Subcutaneous adipose tissue (tissue), 4 donors: ENCODE results near the gene DSEL. TPM values are rescaled to one million over a fixed set of nuclear protein-coding genes. Genes with fewer than 3 reads are reported as not detected.

Source experiments
- total RNA-seq, 4 donors: library from RNA; depleted of rRNA; stranded (reverse); fragments of >200 nt; gene quantifications; one replicate each; pipeline ENCODE4 v1.1.0, GENCODE V29; 2016
- TF ChIP-seq, protein P1 (sequence below): fragments of 450-650 bp; IDR thresholded peaks from one replicate; pipeline ENCODE4 v1.5.1; 2016; ENCODE audit warnings: low read depth, mild to moderate bottlenecking, control low read depth, antibody characterized with exemption, moderate library complexity

The DSEL gene
- total RNA-seq, 4 donors from 2014 or later: 20.7 to 33.5 (median 29.2) TPM

DNA sequence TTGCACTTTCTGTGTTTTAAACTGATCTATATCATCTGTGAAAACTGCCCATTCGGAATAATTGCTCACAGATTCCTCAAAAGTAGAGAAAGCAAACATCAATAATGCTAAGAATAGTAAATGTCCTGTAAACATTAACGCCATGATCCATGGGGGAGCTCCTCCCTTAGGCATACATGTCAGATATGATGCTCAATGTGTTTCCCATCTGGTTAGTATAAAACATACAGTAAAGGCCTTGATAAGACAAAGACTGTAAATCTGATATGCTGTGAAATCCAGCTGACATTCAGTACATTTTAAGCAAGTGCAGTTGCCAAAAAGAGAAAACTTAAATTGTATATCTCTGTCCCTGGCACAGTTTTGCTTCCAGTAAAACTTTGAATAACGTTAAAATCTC lies 2.1 kb downstream of the DSEL start:
- TF ChIP-seq, protein P1, sequence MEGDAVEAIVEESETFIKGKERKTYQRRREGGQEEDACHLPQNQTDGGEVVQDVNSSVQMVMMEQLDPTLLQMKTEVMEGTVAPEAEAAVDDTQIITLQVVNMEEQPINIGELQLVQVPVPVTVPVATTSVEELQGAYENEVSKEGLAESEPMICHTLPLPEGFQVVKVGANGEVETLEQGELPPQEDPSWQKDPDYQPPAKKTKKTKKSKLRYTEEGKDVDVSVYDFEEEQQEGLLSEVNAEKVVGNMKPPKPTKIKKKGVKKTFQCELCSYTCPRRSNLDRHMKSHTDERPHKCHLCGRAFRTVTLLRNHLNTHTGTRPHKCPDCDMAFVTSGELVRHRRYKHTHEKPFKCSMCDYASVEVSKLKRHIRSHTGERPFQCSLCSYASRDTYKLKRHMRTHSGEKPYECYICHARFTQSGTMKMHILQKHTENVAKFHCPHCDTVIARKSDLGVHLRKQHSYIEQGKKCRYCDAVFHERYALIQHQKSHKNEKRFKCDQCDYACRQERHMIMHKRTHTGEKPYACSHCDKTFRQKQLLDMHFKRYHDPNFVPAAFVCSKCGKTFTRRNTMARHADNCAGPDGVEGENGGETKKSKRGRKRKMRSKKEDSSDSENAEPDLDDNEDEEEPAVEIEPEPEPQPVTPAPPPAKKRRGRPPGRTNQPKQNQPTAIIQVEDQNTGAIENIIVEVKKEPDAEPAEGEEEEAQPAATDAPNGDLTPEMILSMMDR: no peak

DNA sequence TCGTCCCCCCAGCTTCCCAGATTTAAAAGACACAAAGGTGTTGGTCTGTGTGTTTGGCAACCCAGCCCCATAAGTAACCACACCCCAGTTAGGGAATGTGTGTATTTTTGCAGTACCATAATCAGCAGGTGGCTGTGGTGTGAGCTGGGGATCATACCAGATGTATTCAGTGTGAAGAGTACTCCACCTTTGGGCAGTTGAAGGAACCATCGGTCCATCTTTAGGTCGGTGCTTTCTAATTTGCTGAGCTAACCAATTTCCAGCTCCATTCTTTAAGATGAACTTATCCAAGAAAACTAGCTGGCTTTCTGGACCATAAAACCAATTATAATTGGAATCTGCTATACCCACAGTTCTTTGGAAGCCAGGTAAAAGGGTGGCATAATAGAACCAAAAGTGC lies 3.2 kb downstream of the DSEL start:
- TF ChIP-seq, protein P1: no peak

DNA sequence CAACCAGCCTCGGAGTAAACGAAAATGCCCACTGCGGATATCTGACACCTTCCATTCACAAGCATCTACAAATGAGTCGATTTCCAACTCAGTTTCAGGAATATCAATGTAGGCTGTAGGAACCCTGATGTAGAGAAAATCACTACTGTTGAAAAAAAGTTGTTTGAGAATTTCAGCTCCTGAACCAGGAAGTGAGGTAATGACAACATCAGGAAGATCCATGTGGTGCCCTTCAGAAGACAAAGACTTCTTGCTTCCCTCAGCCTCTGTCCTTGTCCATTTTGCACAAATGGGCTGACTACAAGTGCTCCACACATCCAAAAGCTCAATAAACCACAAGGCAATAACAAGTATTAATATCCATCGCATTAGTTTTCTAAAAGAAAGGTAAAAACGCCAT lies 4.7 kb downstream of the DSEL start:
- TF ChIP-seq, protein P1: no peak

DNA sequence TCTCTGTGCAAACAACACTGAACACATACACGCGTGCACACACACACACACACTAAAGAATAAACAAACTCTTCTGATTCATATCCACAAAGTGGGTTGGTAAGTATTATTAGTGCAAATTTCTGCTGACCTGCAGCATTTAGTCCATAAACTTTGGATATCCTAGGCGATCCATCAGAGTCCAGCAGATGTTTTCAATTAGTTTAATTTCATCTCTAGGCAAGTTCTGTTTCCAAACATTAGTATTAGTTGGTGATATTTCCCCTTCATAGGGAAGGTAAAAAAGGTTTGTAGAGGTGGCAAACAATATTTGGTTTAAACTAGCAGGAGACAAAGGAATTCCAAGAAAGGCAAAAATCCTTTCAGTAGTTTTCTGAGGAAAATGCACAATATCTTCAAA lies 5.7 kb downstream of the DSEL start:
- TF ChIP-seq, protein P1: no peak

DNA sequence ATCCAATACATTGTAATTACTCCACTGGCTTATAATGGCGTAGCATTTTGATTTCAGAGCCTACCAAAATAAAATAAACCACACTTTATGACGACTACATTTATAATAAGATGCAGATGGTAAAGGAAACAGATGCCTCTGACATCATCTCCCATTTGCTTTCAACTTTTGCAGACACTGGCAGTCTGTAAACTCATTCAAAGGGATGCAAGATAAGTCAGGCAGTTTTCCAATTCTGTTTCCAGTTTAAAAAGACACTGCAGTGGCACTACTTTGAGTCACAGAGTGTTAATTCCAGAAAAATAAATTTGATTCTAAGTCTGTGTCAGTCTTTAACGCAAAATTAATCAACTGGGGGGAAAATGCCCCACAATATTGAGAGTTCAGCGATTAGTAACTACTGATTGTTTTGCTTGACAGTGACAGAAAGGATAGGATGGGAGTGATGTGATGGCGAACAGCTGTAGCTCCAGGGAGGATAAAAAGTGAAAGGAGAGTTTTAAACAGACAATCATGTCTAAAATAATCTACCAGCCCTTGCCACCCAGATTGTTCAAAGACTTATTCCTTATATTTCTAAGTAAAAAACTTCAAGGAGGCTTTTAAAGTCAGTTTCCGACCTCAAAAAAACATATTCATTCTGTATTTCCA lies 6.7 kb downstream of the DSEL start:
- TF ChIP-seq, protein P1: no peak

DNA sequence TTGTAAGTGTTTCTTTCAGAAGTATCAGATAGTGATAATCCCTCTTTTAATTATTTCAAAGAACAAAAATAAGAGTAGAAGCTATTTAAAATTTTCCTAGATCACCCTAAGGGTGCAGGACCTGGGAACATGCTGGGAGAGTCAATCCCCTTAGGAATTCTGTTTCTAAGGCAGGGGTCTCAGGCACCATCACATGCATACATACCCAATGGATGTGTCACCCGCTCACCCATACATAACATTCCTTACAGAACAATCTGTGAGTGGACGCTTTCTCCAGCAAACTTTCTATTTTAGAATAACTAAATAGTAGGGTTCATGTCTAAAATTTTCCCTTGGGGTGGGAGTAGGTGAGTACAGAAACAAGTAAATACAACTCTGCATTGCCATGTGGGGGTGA lies 8.4 kb downstream of the DSEL start:
- TF ChIP-seq, protein P1: no peak

DNA sequence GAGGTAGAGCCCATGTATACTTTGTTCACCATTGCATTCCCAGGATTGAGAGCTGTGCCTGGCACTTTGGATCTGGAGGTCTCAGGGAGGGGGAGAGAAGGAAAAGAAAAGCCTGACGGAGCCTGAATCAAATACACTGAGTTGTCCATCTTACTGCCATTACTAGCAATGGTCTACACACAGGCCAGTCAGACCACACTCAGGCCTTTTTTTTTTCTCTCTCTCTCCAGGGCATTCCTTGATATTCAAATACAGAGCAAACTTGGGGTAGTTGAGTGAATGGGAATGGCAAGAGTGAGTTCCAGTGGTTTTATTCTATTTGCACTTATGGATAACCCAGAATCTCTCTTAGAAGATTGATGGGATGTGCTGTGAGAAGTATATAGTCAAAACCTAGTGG lies 11.8 kb downstream of the DSEL start:
- TF ChIP-seq, protein P1: no peak
